Colon (tissue), 2 donors: ENCODE measurements around the gene PSMD2.

ENCODE experiments used
- FAIRE-seq: peaks from 2 replicates; lab custom pipeline; 2012; peaks lifted over from hg19 to GRCh38; lab: Jason Lieb, UNC
- donor health status: control.
- donor health status: control.

The PSMD2 gene

GRCh38 chr3:184282941-184283340 lies 16.1 kb upstream of the PSMD2 start:
- FAIRE-seq, result no peak

GRCh38 chr3:184283681-184284080 lies 15.4 kb upstream of the PSMD2 start:
- no peak for FAIRE-seq

GRCh38 chr3:184284696-184285095 lies 14.3 kb upstream of the PSMD2 start:
- no peak for FAIRE-seq

GRCh38 chr3:184289426-184289938 lies 9.6 kb upstream of the PSMD2 start:
- FAIRE-seq, result no peak

GRCh38 chr3:184290331-184290730 lies 8.7 kb upstream of the PSMD2 start:
- FAIRE-seq, result no peak

- FAIRE-seq, result no peak
These were observed 7.8 kb upstream of the PSMD2 start for GRCh38 chr3:184291044-184291737.

- no peak for FAIRE-seq
These were observed 7.1 kb upstream of the PSMD2 start for GRCh38 chr3:184291738-184292445.

GRCh38 chr3:184295771-184296170 lies 3.3 kb upstream of the PSMD2 start:
- FAIRE-seq, result no peak

GRCh38 chr3:184296616-184297015 lies 2.4 kb upstream of the PSMD2 start:
- no peak for FAIRE-seq

- no peak for FAIRE-seq
These were observed 692 bp downstream of the PSMD2 start for GRCh38 chr3:184299488-184300377.

GRCh38 chr3:184300378-184300720 lies 1.3 kb downstream of the PSMD2 start:
- FAIRE-seq, result no peak

GRCh38 chr3:184305577-184305976 lies 6.5 kb downstream of the PSMD2 start:
- FAIRE-seq, result no peak

- no peak for FAIRE-seq
These were observed 7.4 kb downstream of the PSMD2 start for GRCh38 chr3:184306341-184306972.

- no peak for FAIRE-seq
These were observed 8.9 kb downstream of the PSMD2 start for GRCh38 chr3:184307915-184308314.

- FAIRE-seq, result no peak
These were observed 9.7 kb downstream of the PSMD2 start for GRCh38 chr3:184308744-184309143.

GRCh38 chr3:184311633-184312032 lies 12.6 kb downstream of the PSMD2 start:
- FAIRE-seq, result no peak

- no peak for FAIRE-seq
These were observed 15.3 kb downstream of the PSMD2 start, which contains the start of gene EIF4G1 for GRCh38 chr3:184314363-184314699. TSS of gene EIF4G1 (plus strand) at chr3:184314606. CDS start at chr3:184315797, 1,191 bp downstream.

- no peak for FAIRE-seq
These were observed 15.9 kb downstream of the PSMD2 start for GRCh38 chr3:184314700-184315542.

- FAIRE-seq, result no peak
These were observed 16.5 kb downstream of the PSMD2 start for GRCh38 chr3:184315543-184315867.

GRCh38 chr3:184315871-184316661 lies 17.0 kb downstream of the PSMD2 start:
- FAIRE-seq, result no peak

- no peak for FAIRE-seq
These were observed 17.8 kb downstream of the PSMD2 start for GRCh38 chr3:184316792-184317191.
